HEK293T (cell line): Measurements from ENCODE around the gene LDHD.

Experiments
- BHLHE40 ChIP-seq: fragments of 450-650 bp; IDR thresholded peaks from 2 replicates; pipeline ENCODE4 v1.6.1; 2016; ENCODE audit warnings: mild to moderate bottlenecking, moderate library complexity, borderline replicate concordance
- ELF4 ChIP-seq: fragments of 450-650 bp; IDR thresholded peaks from 2 replicates; pipeline ENCODE4 v1.6.1; 2017; ENCODE audit warnings: antibody characterized with exemption
- FOXK2 ChIP-seq: fragments of 450-650 bp; IDR thresholded peaks from 2 replicates; pipeline ENCODE4 v1.6.1; 2016; ENCODE audit warnings: mild to moderate bottlenecking
- FOXM1 ChIP-seq: fragments of 450-650 bp; IDR thresholded peaks from 2 replicates; pipeline ENCODE4 v1.6.1; 2017; ENCODE audit warnings: mild to moderate bottlenecking, borderline replicate concordance
- LEF1 ChIP-seq: fragments of 450-650 bp; IDR thresholded peaks from 2 replicates; pipeline ENCODE4 v1.6.1; 2017; ENCODE audit warnings: mild to moderate bottlenecking, borderline replicate concordance
- NFRKB ChIP-seq: fragments of 450-650 bp; IDR thresholded peaks from 2 replicates; pipeline ENCODE4 v1.6.1; 2016; ENCODE audit warnings: mild to moderate bottlenecking, moderate library complexity
- PKNOX1 ChIP-seq: fragments of 450-650 bp; IDR thresholded peaks from 2 replicates; pipeline ENCODE4 v1.6.1; 2016
- SUZ12 ChIP-seq: fragments of 450-650 bp; IDR thresholded peaks from 2 replicates; pipeline ENCODE4 v1.6.1; 2016; ENCODE audit warnings: mild to moderate bottlenecking
- TARDBP ChIP-seq: fragments of 450-650 bp; IDR thresholded peaks from 2 replicates; pipeline ENCODE4 v1.6.1; 2016
- ZNF384 ChIP-seq: fragments of 450-650 bp; IDR thresholded peaks from 2 replicates; pipeline ENCODE4 v1.6.1; 2016

- TF ChIP-seq ELF4 (no peak), NFRKB (no peak), FOXM1 (no peak), BHLHE40 (no peak), ZNF384 (no peak), FOXK2 (no peak), TARDBP (no peak), LEF1 (no peak), PKNOX1 (no peak), SUZ12 (no peak)
These were observed 6.8 kb downstream of the LDHD start for GRCh38 chr16:75109732-75110243.
